Urinary bladder (tissue), 4 donors: ENCODE measurements around the gene SPECC1L. TPM values are rescaled to one million over a fixed set of nuclear protein-coding genes. Genes with fewer than 3 reads are reported as not detected.

ENCODE experiments used
- DNase-seq: peaks from one replicate; pipeline ENCODE4 v3.0.0-alpha.2; 2015; ENCODE audit errors: extremely low spot score
- H3K27ac ChIP-seq: one replicate; pipeline ENCODE4 v1.5.1; 2013; ENCODE audit warnings: low read depth, mild to moderate bottlenecking, moderate library complexity
- H3K36me3 ChIP-seq: one replicate; pipeline ENCODE4 v1.6.1; 2013; ENCODE audit warnings: mild to moderate bottlenecking, moderate library complexity; ENCODE audit not compliant: insufficient read depth
- H3K4me1 ChIP-seq: one replicate; pipeline ENCODE4 v1.6.1; 2013; ENCODE audit warnings: mild to moderate bottlenecking, moderate library complexity; ENCODE audit not compliant: insufficient read depth
- H3K4me3 ChIP-seq: one replicate; pipeline ENCODE4 v1.5.1; 2013; ENCODE audit warnings: low read depth, low read length
- WGBS: extraction: QIAGEN DNeasy Blood & Tissue Kit; methylation state at CpG from one replicate; pipeline ENCODE4 v1.1.7; 2013; 5-methylcytosine and 5-hydroxymethylcytosine counted together
- polyA plus RNA-seq: library from polyadenylated mRNA; stranded (reverse); fragments of 200-250 nt; gene quantifications from one replicate; pipeline ENCODE4 v1.2.3, GENCODE V29; 2013
- total RNA-seq: library from RNA; depleted of rRNA; stranded (reverse); fragments of >200 nt; gene quantifications from one replicate; pipeline ENCODE4 v1.2.3, GENCODE V29; 2014
- donor health status: healthy with polysubstance abuse.
- donor health status: healthy.

The SPECC1L gene
- total and polyA plus RNA-seq, 2 donors: 29.8 to 50.3 TPM

DNA sequence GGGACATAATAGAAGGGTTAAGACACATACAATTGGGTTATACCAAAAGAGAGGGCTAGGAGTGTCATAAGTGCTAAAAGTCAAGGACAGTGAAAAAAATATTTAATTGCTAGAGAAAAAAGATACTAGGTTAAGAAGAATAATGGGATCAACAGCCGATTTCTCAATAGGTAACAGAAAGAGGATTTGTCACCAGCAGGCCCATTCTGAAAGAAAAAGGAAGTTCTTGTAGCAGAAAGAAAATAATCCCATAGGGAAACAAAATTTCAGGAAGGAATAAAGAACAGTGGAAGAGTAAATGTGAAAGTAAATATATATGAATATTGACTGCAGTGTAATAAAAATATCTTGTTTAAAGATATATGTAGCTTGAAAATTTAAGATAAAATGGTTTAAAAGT, 113.5 kb downstream of the SPECC1L start:
- WGBS: 88% methylated on average over 1 of the region's 1 CpG
- no peak for DNase-seq
- H3K4me1 ChIP-seq: no peaks in the 10 kb centered on the region
- no peaks in the 10 kb centered on the region for H3K36me3 ChIP-seq
- H3K27ac ChIP-seq: no peak overlapping the region
- no peak overlapping the region for H3K4me3 ChIP-seq

DNA sequence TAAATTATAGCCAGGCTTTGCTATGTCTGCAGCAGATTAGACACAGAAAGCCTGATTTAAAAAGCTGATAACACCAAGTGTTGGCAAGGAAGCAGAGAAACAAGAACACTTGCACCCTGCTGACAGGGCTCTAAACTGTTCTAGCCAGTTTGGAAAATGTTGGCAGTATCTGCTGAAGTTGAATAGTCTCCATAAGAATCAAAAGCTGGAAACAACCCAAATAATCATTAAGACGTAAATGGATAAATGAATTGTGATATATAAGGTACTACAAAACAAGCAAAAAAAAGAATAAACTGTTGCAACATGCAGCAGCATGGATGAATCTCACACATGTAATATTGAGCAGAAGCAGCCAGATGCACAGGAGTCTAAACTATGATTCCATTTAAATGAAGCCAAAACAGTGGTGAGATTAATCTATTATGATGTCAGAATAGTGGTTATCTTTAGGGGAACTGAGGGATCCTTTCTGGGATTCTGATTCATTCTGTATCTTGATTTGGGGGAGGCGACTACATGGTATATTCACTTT, 116.4 kb downstream of the SPECC1L start:
- Histone ChIP-seq H3K36me3 (no peaks in the 10 kb centered on the region), H3K4me3 (no peak overlapping the region), H3K4me1 (no peaks in the 10 kb centered on the region), H3K27ac (no peak overlapping the region)
- WGBS: 74% methylated on average over 2 of the region's 2 CpGs
- no peak for DNase-seq

DNA sequence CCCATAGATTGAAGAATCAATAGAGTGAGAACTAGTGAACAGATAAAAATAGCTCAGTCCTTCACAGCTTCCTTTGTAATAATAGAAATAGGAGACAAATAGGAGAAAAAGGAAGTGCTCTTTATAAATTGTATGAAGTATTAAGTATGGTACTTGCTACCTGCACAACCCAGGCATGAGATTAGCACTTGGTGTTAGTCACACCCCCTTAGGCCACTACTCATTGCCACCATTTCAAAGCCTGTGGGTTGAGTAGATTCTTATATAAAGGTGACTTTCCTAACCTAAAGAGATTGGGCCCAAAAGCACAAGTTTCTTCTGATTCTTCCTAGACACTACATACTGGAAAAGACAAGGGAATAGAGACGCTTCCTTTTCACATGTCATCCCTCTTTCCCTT, 119.0 kb downstream of the SPECC1L start:
- Histone ChIP-seq H3K27ac (no peak overlapping the region), H3K4me3 (no peak overlapping the region), H3K36me3 (no peaks in the 10 kb centered on the region), H3K4me1 (no peaks in the 10 kb centered on the region)
- WGBS: 93% methylated on average over 1 of the region's 1 CpG
- no peak for DNase-seq

DNA sequence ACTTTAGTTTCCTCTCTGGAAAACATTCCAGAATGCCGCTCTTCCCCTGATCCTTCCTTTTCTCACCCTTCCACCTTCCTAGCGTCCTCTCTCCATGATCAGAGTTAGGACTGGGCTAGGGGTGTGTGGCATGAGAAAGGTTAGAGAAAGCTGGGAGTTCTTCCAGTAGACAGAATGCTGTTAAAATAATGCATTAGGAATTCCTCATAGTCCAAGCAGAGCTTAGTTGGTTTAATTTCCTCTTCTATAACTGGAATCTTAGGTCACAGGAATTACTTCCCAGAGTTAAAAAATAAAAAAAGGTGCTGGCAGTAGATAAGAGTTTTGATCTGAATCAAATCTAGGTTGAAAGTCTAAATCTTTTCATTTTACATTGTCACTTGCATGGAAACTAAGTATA, 119.5 kb downstream of the SPECC1L start:
- Histone ChIP-seq H3K36me3 (no peaks in the 10 kb centered on the region), H3K27ac (no peak overlapping the region), H3K4me3 (no peak overlapping the region), H3K4me1 (no peaks in the 10 kb centered on the region)
- DNase-seq: no peak
- WGBS: 72% methylated on average over 2 of the region's 2 CpGs

DNA sequence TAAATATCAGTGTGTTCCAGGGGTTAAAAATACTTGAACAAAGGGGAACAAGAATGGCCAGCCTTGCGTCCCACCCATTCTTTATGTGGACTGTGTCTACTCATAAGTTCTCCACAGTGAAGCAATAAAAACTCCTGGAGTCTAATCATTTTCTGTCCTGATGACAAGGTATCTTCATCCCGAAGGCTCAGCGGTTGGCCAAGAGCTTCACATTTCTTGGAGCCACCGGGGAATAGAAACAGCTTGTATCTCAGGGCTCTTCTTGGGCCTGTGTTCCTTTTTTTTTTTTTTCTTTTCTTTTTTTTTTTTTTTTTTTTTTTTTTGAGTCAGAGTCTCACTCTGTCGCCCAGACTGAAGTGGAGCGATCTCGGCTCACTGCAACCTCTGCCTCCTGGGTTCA, 119.9 kb downstream of the SPECC1L start:
- WGBS: 21% methylated on average over 7 of the region's 7 CpGs

DNA sequence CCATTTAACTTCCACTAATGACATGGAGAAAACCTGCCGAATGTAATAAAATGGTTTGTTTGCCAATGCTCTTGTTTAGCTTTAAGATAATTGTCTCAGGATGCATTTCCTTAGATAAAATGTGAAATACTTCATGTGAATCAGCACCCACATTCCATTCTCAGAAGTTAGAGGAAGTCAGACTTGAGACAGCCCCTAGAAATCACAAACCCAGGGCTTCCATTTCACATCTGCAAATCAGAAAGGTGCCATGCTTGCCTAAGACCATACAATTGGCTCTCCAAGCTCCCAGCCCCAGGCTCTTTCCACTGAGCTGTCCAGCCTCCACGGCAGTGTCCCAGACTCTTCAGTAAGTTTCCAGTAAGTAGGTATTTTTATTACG, 121.2 kb downstream of the SPECC1L start:
- H3K4me3 ChIP-seq: no peak overlapping the region
- H3K27ac ChIP-seq: no peak overlapping the region
- no peaks in the 10 kb centered on the region for H3K4me1 ChIP-seq
- no peaks in the 10 kb centered on the region for H3K36me3 ChIP-seq
- no peak for DNase-seq
- WGBS: 84% methylated on average over 3 of the region's 3 CpGs

More for the DNA sequence above, 119.9 kb downstream of the SPECC1L start:
- DNase-seq: no peak
- Histone ChIP-seq H3K27ac (no peak overlapping the region), H3K4me3 (no peak overlapping the region), H3K4me1 (no peaks in the 10 kb centered on the region), H3K36me3 (no peaks in the 10 kb centered on the region)

DNA sequence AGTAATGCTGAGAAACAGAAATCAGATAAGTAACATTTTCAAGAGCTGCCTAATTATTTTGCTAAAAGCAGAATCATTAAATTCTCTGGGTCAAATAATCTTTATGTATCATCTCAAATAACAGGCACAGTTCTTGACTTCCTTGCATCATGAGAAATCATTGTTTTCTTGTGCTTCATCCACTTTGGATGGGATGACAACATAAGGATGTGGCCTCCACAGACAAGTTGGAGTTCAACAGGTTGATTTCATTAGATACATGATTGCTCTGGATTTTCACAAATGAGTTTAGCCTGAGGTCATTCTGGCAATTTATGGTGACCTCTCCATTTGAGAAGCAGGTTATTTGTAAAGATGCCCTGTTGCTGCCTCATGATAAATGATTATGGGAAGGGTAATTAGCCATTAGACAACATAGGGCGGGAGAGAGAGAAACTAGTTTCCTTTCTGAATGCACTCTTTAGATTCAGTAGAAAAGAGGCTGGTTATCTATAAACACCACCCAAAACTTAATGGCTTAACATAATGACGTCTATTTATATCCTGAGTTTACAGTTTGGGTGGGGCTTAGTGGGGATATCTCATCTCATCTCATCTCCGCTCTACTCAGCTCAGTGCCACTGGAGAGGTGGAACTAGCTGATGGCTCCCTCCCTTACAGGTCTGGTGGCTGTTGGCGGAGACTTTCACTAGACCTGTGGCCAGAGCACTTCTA, 121.7 kb downstream of the SPECC1L start:
- no peak overlapping the region for H3K27ac ChIP-seq
- no peak overlapping the region for H3K4me3 ChIP-seq
- no peaks in the 10 kb centered on the region for H3K36me3 ChIP-seq
- no peak for DNase-seq
- H3K4me1 ChIP-seq: no peaks in the 10 kb centered on the region
- 72% methylated on average over 4 of the region's 4 CpGs for WGBS

DNA sequence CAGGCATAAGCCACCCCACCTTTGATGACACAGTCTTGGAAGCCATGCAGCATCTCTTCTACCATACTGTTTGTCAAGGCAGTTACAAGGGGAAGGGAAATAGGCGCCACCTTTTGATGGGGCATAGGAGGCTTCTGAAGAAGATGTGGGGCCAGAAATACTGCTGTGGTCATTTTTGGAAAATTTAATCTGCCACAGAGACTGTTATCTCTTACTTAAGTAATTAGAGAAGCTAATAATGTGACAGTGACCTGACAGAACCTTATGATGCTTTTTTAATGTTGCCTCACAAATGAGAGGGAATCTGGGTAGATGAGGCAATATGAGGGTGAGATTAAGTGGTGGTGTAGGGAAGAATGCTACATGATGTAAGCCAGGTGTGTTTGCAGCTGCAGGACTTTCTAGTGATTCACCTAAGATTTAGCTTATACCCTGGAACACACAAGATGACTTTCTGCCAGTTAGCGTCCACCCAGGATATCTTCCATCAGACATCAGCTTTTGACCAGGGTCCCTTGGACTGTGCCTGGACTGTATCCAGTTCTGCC, 122.5 kb downstream of the SPECC1L start:
- Histone ChIP-seq H3K4me1 (no peaks in the 10 kb centered on the region), H3K36me3 (no peaks in the 10 kb centered on the region), H3K27ac (no peak overlapping the region), H3K4me3 (no peak overlapping the region)
- no peak for DNase-seq
- 97% methylated on average over 2 of the region's 2 CpGs for WGBS

DNA sequence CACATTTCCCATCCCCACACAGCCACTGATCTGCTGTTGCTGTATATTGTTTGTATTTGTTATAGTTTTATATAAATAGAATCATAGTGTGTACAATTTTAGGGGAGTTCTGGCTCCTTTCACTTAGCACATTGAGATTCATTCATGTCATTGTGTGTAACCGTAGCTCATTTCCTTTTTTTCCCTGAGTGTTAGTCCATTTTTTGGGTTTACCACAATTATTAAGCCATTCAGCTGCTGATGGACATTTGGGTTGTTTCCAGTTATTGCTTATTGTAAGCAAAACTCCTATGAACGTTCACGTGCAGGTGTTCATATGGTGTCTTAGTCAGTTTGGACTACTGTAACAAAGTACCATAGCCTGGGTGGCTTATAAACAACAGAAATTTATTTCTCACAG, 123.2 kb downstream of the SPECC1L start:
- WGBS: 86% methylated on average over 3 of the region's 3 CpGs
- no peak overlapping the region for H3K4me3 ChIP-seq
- DNase-seq: no peak
- no peaks in the 10 kb centered on the region for H3K4me1 ChIP-seq
- no peak overlapping the region for H3K27ac ChIP-seq
- no peaks in the 10 kb centered on the region for H3K36me3 ChIP-seq

DNA sequence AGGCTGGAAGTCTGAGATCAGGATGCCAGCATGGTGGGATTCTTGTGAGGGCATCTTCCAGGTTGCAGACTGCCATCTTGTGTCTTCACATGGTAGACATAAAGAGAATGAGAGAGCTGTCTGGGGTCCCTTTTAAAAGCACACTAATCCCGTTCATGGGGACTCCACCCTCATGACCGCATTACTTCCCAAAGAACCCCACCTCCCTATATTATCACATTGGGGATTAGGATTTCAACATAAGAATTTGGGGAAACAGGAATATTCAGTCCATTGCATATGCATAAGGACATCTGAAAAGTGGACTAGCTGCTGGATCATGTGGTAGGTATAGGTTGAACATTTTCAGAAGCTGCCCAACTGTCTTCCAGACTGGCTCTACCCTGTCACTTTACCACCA, 123.6 kb downstream of the SPECC1L start:
- H3K36me3 ChIP-seq: no peaks in the 10 kb centered on the region
- H3K27ac ChIP-seq: no peak overlapping the region
- no peak overlapping the region for H3K4me3 ChIP-seq
- H3K4me1 ChIP-seq: no peaks in the 10 kb centered on the region
- no peak for DNase-seq
- 86% methylated on average over 2 of the region's 2 CpGs for WGBS

DNA sequence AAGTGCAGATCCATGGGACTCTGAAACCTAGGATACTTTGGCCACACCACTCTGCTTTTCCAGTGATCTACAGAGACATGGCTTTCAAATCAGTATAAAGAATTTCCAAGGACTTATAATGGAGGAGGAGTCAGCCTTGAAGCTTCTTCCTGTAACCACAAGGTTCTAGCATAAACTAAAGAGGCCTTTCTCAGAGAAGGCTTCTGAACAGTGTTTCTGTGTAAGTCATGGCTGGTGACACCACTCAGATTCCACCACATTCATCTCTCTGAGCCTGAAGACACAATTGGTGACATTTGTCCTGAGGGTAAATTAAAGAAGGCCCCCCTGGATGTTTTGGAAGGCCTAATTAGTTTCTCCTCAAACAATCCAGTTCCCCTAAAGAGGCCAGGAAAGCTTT, 127.8 kb downstream of the SPECC1L start:
- Histone ChIP-seq H3K4me1 (no peaks in the 10 kb centered on the region), H3K36me3 (no peaks in the 10 kb centered on the region), H3K4me3 (no peak overlapping the region), H3K27ac (no peak overlapping the region)
- DNase-seq: no peak

DNA sequence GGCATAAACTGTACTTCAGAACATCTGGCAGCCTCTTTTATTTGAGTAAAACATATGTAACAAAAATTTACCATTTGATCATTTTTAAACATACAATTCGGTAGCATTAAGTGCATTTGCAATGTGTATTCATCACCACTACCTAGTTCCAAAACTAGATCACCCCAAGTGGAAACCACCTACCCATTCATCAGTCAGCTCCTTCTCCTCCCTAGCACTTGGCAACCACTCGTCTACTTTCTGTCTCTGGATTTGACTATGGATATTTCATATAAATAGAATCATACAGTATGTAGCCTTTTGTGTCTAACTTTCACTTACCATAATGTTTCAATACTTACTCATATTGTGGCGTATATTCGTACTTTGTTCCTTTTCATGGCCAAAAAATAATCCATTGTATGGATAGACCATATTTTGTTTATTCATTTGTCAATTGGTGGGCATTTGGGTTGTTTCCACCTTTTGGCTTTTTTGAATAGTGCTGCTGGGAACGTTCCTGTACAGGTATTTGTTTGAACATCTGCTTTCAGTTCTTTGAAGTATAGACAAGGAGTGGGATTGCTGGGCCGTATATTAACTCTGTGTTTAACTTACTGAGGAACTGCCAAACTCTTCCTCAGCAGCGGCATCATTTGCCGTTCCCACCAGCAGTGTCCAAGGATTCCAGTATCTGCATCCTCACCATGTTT, 129.5 kb downstream of the SPECC1L start:
- no peaks in the 10 kb centered on the region for H3K36me3 ChIP-seq
- DNase-seq: no peak
- no peak overlapping the region for H3K27ac ChIP-seq
- H3K4me3 ChIP-seq: no peak overlapping the region
- no peaks in the 10 kb centered on the region for H3K4me1 ChIP-seq
- WGBS: 71% methylated on average over 8 of the region's 8 CpGs

DNA sequence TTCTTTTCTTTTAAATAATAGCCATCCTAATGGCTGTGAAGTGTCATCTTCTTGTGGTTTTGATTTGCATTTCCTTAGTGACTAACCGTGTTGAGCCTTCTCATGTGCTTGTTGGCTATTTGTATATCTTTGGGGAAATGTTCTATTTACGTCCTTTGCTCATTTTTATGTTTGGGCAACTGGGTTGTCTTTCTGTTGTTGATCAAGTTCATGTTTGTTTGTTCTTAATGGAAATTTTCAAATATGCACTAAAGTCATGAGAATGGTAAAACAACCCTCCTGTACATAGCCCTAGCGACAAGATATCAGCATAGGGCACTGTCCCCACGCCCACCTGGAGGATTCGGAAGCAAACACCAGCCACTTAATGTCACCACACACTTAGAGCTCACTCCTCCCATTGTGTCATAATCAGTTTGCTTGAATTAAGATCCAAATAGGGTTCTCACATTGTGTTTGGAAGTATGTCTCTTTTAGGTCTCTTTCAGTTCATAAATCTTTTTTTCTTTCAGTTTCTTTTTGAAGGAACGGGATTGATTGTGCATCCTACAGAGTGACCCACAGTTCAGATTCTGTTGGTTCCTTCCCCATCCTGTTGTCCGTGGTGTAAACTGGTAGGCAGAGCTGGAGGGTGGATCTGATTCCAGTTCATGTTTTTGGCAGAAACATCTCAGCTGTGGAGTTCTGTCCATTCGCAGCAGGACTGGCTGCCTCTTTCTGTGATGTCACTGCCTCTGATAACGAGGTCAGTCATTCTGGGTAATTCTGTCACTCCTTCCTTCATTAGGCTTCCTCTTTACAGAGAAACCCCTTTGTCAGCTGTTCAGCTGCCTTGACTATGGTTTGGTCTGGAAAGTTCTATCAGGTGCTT, 130.3 kb downstream of the SPECC1L start:
- H3K36me3 ChIP-seq: no peaks in the 10 kb centered on the region
- H3K4me1 ChIP-seq: no peaks in the 10 kb centered on the region
- no peak overlapping the region for H3K27ac ChIP-seq
- 65% methylated on average over 9 of the region's 9 CpGs for WGBS
- H3K4me3 ChIP-seq: no peak overlapping the region
- DNase-seq: no peak
